CD8-positive, alpha-beta memory T cell (primary cell): ENCODE data around the gene YAP1. TPM values are rescaled to one million over a fixed set of nuclear protein-coding genes. Genes with fewer than 3 reads are reported as not detected.

Source experiments
- CTCF ChIA-PET: fragments of 350-600 bp; sonication (Branson Sonifier 250); formaldehyde crosslinking; loops from one replicate; lab custom pipeline; 2021; ENCODE audit warnings: antibody characterized with exemption; lab: Charles Lee
- POLR2A ChIA-PET: fragments of 350-600 bp; sonication (Branson Sonifier 250); formaldehyde crosslinking; loops from one replicate; lab custom pipeline; 2021; ENCODE audit warnings: antibody characterized with exemption; lab: Charles Lee
- DNase-seq, 5 donors: peaks; one replicate each; pipeline versions ENCODE4 v3.0.0 to v3.0.0-alpha.2; 2020 to 2022; ENCODE audit warnings: mixed read lengths in 1 of 5
- H3K27ac ChIP-seq: one replicate; pipeline ENCODE4 v1.7.0; 2013; ENCODE audit warnings: low read depth, mild to moderate bottlenecking, low read length, moderate library complexity
- H3K27me3 ChIP-seq: 2 replicates; pipeline ENCODE4 v1.7.0; 2013; ENCODE audit warnings: low read length, mild to moderate bottlenecking; ENCODE audit not compliant: insufficient read depth, poor library complexity, severe bottlenecking
- H3K36me3 ChIP-seq: 2 replicates; pipeline ENCODE4 v1.7.0; 2013; ENCODE audit warnings: mild to moderate bottlenecking, low read length, moderate library complexity; ENCODE audit not compliant: insufficient read depth
- H3K4me1 ChIP-seq: 2 replicates; pipeline ENCODE4 v1.7.0; 2013; ENCODE audit warnings: mild to moderate bottlenecking, low read length, moderate library complexity; ENCODE audit not compliant: insufficient read depth
- H3K4me3 ChIP-seq: 2 replicates; pipeline ENCODE4 v1.7.0; 2013; ENCODE audit warnings: mild to moderate bottlenecking, low read length
- H3K9me3 ChIP-seq: 2 replicates; pipeline ENCODE4 v1.7.0; 2013; ENCODE audit warnings: mild to moderate bottlenecking, low read length
- H3K27ac Mint-ChIP-seq, 8 donors: one replicate each; pipeline ENCODE4 v1.8.0; 2020 to 2021; ENCODE audit warnings: mixed read lengths in 8 of 8, mild to moderate bottlenecking in 6 of 8, inconsistent platforms in 3 of 8, moderate library complexity in 3 of 8
- H3K27me3 Mint-ChIP-seq, 2 donors: one replicate each; pipeline ENCODE4 v1.8.0; 2020 to 2021; ENCODE audit warnings: mixed read lengths in 2 of 2, mild to moderate bottlenecking in 1 of 2, moderate library complexity in 1 of 2
- H3K36me3 Mint-ChIP-seq, 3 donors: one replicate each; pipeline ENCODE4 v1.8.0; 2020 to 2021; ENCODE audit warnings: mixed read lengths in 3 of 3, inconsistent platforms in 1 of 3, mild to moderate bottlenecking in 1 of 3
- H3K4me1 Mint-ChIP-seq, 3 donors: one replicate each; pipeline ENCODE4 v1.8.0; 2020 to 2021; ENCODE audit warnings: mixed read lengths in 3 of 3, inconsistent platforms in 1 of 3, mild to moderate bottlenecking in 1 of 3
- H3K4me3 Mint-ChIP-seq, 7 donors: one replicate each; pipeline ENCODE4 v1.8.0; 2020 to 2021; ENCODE audit warnings: mixed read lengths in 7 of 7, mild to moderate bottlenecking in 6 of 7, moderate library complexity in 4 of 7, inconsistent platforms in 2 of 7
- H3K9me3 Mint-ChIP-seq, 5 donors: one replicate each; pipeline ENCODE4 v1.8.0; 2020 to 2022; ENCODE audit warnings: mixed read lengths in 5 of 5, mild to moderate bottlenecking in 3 of 5, moderate library complexity in 2 of 5, inconsistent platforms in 1 of 5
- polyA plus RNA-seq: library from polyadenylated mRNA; unstranded; fragments of 300-500 nt; fragmentation: Illumina TruSeq; gene quantifications from one replicate; pipeline ENCODE4 v1.2.3, GENCODE V29; 2021
- total RNA-seq, 2 experiments: library from RNA; stranded (reverse); gene quantifications; one replicate each; pipeline ENCODE4 v1.2.3, GENCODE V29; 2021

The YAP1 gene
- total and polyA plus RNA-seq, 3 experiments from 2014 or later: 0.12 to 0.42 (median 0.20) TPM

GRCh38 chr11:102079625-102080024 is 30.6 kb upstream of the YAP1 start:
- H3K27me3 Mint-ChIP-seq: peaks cover 0 to 20% of the 10 kb centered on the region in 2 donors
- H3K9me3 ChIP-seq: no peaks in the 10 kb centered on the region
- peaks cover 0 to 1% (median 0%) of the 10 kb centered on the region in 3 donors for H3K36me3 Mint-ChIP-seq
- H3K27me3 ChIP-seq: no peaks in the 10 kb centered on the region
- H3K9me3 Mint-ChIP-seq: peaks cover 0 to 4% (median 0%) of the 10 kb centered on the region in 5 donors
- H3K27ac ChIP-seq: no peak overlapping the region
- CTCF ChIA-PET: no interaction called here
- H3K36me3 ChIP-seq: no peaks in the 10 kb centered on the region
- H3K4me3 Mint-ChIP-seq: no peak overlapping the region
- H3K4me1 ChIP-seq: no peaks in the 10 kb centered on the region
- POLR2A ChIA-PET: no interaction called here
- no peak overlapping the region for H3K27ac Mint-ChIP-seq
- H3K4me3 ChIP-seq: no peak overlapping the region
- H3K4me1 Mint-ChIP-seq: no peaks in the 10 kb centered on the region
- DNase-seq: no peak

- Mint-ChIP-seq H3K27me3 (peaks cover 0 to 18% of the 10 kb centered on the region in 2 donors), H3K27ac (no peak overlapping the region), H3K4me3 (no peak overlapping the region), H3K4me1 (no peaks in the 10 kb centered on the region), H3K9me3 (peaks cover 0 to 2% (median 0%) of the 10 kb centered on the region in 5 donors), H3K36me3 (peaks cover 0 to 4% (median 0%) of the 10 kb centered on the region in 3 donors)
- DNase-seq: no peak
- ChIA-PET POLR2A (no interaction called here), CTCF (no interaction called here)
- no peaks in the 10 kb centered on the region for H3K4me1 ChIP-seq
- no peaks in the 10 kb centered on the region for H3K36me3 ChIP-seq
- no peak overlapping the region for H3K27ac ChIP-seq
- no peaks in the 10 kb centered on the region for H3K27me3 ChIP-seq
- no peaks in the 10 kb centered on the region for H3K9me3 ChIP-seq
- no peak overlapping the region for H3K4me3 ChIP-seq
These were observed 28.9 kb upstream of the YAP1 start for GRCh38 chr11:102081313-102081712.

GRCh38 chr11:102085864-102086551 is 24.2 kb upstream of the YAP1 start:
- ChIA-PET CTCF (no interaction called here), POLR2A (no interaction called here)
- Histone ChIP-seq H3K4me3 (no peak overlapping the region), H3K36me3 (no peaks in the 10 kb centered on the region), H3K9me3 (no peaks in the 10 kb centered on the region), H3K27me3 (no peaks in the 10 kb centered on the region), H3K27ac (no peak overlapping the region), H3K4me1 (no peaks in the 10 kb centered on the region)
- H3K4me1 Mint-ChIP-seq: peaks cover 0 to 2% (median 0%) of the 10 kb centered on the region in 3 donors
- no peak overlapping the region for H3K4me3 Mint-ChIP-seq
- H3K27ac Mint-ChIP-seq: no peak overlapping the region
- DNase-seq: no peak
- peaks cover 0 to 5% of the 10 kb centered on the region in 2 donors for H3K27me3 Mint-ChIP-seq
- peaks cover 0 to 4% (median 0%) of the 10 kb centered on the region in 3 donors for H3K36me3 Mint-ChIP-seq
- H3K9me3 Mint-ChIP-seq: peaks cover 0 to 3% (median 0%) of the 10 kb centered on the region in 5 donors

GRCh38 chr11:102097186-102097585 is 13.1 kb upstream of the YAP1 start:
- no peaks in the 10 kb centered on the region for H3K36me3 Mint-ChIP-seq
- no peak for DNase-seq
- no peaks in the 10 kb centered on the region for H3K9me3 ChIP-seq
- no peak overlapping the region for H3K27ac ChIP-seq
- H3K36me3 ChIP-seq: no peaks in the 10 kb centered on the region
- H3K27me3 ChIP-seq: no peaks in the 10 kb centered on the region
- H3K9me3 Mint-ChIP-seq: peaks cover 0 to 1% (median 0%) of the 10 kb centered on the region in 5 donors
- H3K27ac Mint-ChIP-seq: no peak overlapping the region
- ChIA-PET POLR2A (no interaction called here), CTCF (no interaction called here)
- peaks cover 4 to 12% of the 10 kb centered on the region in 2 donors for H3K27me3 Mint-ChIP-seq
- H3K4me1 ChIP-seq: no peaks in the 10 kb centered on the region
- H3K4me3 ChIP-seq: no peak overlapping the region
- H3K4me1 Mint-ChIP-seq: no peaks in the 10 kb centered on the region
- H3K4me3 Mint-ChIP-seq: no peak overlapping the region

- H3K9me3 ChIP-seq: no peaks in the 10 kb centered on the region
- H3K4me1 Mint-ChIP-seq: no peaks in the 10 kb centered on the region
- no peak overlapping the region for H3K27ac ChIP-seq
- H3K36me3 Mint-ChIP-seq: no peaks in the 10 kb centered on the region
- H3K27ac Mint-ChIP-seq: no peak overlapping the region
- no peaks in the 10 kb centered on the region for H3K4me1 ChIP-seq
- H3K27me3 ChIP-seq: no peaks in the 10 kb centered on the region
- ChIA-PET POLR2A (no interaction called here), CTCF (no interaction called here)
- no peak for DNase-seq
- H3K36me3 ChIP-seq: no peaks in the 10 kb centered on the region
- no peak overlapping the region for H3K4me3 ChIP-seq
- H3K4me3 Mint-ChIP-seq: no peak overlapping the region
- H3K9me3 Mint-ChIP-seq: peaks cover 0 to 1% (median 0%) of the 10 kb centered on the region in 5 donors
- H3K27me3 Mint-ChIP-seq: peaks cover 6 to 18% of the 10 kb centered on the region in 2 donors
These were observed 10.5 kb upstream of the YAP1 start for GRCh38 chr11:102099755-102100154.

- Mint-ChIP-seq H3K4me3 (peak overlapping the region; percentile 83 to 96 (median 93)), H3K36me3 (peaks cover 0 to 3% (median 0%) of the 10 kb centered on the region in 3 donors), H3K27me3 (peaks cover 17 to 61% of the 10 kb centered on the region in 2 donors), H3K9me3 (no peaks in the 10 kb centered on the region), H3K27ac (no peak overlapping the region), H3K4me1 (peaks cover 11 to 21% (median 16%) of the 10 kb centered on the region in 3 donors)
- ChIA-PET CTCF (no interaction called here), POLR2A (no interaction called here)
- DNase-seq: no peak
- Histone ChIP-seq H3K4me3 (no peak overlapping the region), H3K27me3 (peaks cover 11% of the 10 kb centered on the region), H3K27ac (no peak overlapping the region), H3K4me1 (no peaks in the 10 kb centered on the region), H3K36me3 (no peaks in the 10 kb centered on the region), H3K9me3 (no peaks in the 10 kb centered on the region)
These were observed 1.4 kb upstream of the YAP1 start for GRCh38 chr11:102108734-102109440.

GRCh38 chr11:102110761-102111010 is 439 bp downstream of the YAP1 start:
- Mint-ChIP-seq H3K4me1 (peaks cover 11 to 21% (median 16%) of the 10 kb centered on the region in 3 donors), H3K27ac (no peak overlapping the region), H3K27me3 (peaks cover 20 to 64% of the 10 kb centered on the region in 2 donors), H3K36me3 (peaks cover 0 to 3% (median 0%) of the 10 kb centered on the region in 3 donors), H3K4me3 (peak overlapping the region in 2 of 7 donors; percentile 82 to 89), H3K9me3 (no peaks in the 10 kb centered on the region)
- POLR2A ChIA-PET: no interaction called here
- DNase-seq: peak in 1 of 5 donors; percentile 8
- Histone ChIP-seq H3K4me1 (no peaks in the 10 kb centered on the region), H3K9me3 (no peaks in the 10 kb centered on the region), H3K36me3 (no peaks in the 10 kb centered on the region), H3K27me3 (peaks cover 11% of the 10 kb centered on the region), H3K4me3 (peak overlapping the region; percentile 26), H3K27ac (no peak overlapping the region)
- CTCF ChIA-PET: no interaction called here

- Mint-ChIP-seq H3K27ac (peak overlapping the region in 1 of 8 donors; percentile 84), H3K4me3 (peak overlapping the region; percentile 82 to 94 (median 84)), H3K4me1 (peaks cover 11 to 21% (median 16%) of the 10 kb centered on the region in 3 donors), H3K27me3 (peaks cover 25 to 64% of the 10 kb centered on the region in 2 donors), H3K36me3 (peaks cover 0 to 3% (median 0%) of the 10 kb centered on the region in 3 donors), H3K9me3 (no peaks in the 10 kb centered on the region)
- Histone ChIP-seq H3K27ac (no peak overlapping the region), H3K4me3 (peak overlapping the region; percentile 50), H3K9me3 (no peaks in the 10 kb centered on the region), H3K27me3 (peaks cover 11% of the 10 kb centered on the region), H3K4me1 (no peaks in the 10 kb centered on the region), H3K36me3 (no peaks in the 10 kb centered on the region)
- ChIA-PET CTCF (no interaction called here), POLR2A (no interaction called here)
- peak in 1 of 5 donors; percentile 3 for DNase-seq
These were observed 952 bp downstream of the YAP1 start for GRCh38 chr11:102111011-102111786.
